ENCODE results near the gene KIN.
"Not testable (repeated sequence)": the region's sequence is repeated elsewhere in the genome, so short reads cannot be mapped to it uniquely, and the experiment has no call there.

Gene KIN

DNA sequence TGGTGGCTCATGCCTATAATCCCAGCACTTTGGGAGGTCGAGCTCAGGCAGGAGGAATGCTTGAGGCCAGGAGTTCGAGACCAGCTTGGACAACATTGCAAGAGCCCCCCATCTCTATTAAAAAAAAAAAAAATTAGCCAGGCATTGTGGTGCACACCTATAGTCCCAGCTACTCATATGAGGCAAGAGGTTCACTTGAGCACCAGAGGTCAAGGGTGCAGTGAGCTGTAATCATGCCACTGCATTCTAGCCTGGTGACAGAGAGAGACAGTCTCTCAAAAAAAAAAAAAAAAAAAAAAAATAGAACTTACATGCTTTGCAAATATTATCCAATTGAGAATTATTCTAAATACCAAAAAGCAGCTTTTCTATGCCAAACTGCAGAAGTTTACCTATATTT is 11.0 kb downstream of the KIN start:
- FAIRE-seq = no peak
- DNase-seq (ENCODE audit: insufficient read length, low spot score) = no peak
- no peak for TF ChIP-seq POLR2A (IDR thresholded peaks at IDR 0.05; ENCODE audit: low read depth, low read length)

- TF ChIP-seq POLR2A (IDR thresholded peaks at IDR 0.05; ENCODE audit: low read depth, low read length) = no peak
- FAIRE-seq (no peak), DNase-seq (ENCODE audit: insufficient read length, low spot score) (no peak)
These were observed 13.7 kb downstream of the KIN start for GRCh38 chr10:7773845-7774801.

DNA sequence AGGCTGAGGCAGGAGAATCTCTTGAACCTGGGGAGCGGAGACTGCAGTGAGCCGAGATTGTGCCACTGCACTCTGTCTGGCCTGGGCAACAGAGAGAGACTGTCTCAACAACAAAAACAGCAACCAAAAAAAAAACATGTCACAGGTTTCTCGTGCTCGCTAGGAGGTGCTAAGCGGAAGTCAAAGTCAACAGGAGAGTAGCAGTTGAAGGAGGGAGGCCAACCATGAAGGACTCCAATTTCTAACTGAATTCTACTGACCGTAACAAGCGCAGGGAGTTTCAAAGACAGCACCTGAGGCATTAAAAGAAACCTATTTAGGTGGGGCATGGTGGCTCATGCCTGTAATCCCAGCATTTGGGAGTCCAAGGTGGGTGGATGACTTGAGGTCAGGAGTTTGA is 19.4 kb downstream of the KIN start:
- TF ChIP-seq POLR2A (IDR thresholded peaks at IDR 0.05; ENCODE audit: low read depth, low read length) = no peak
- FAIRE-seq = no peak
- DNase-seq (ENCODE audit: insufficient read length, low spot score) = no peak

- no peak for TF ChIP-seq POLR2A (IDR thresholded peaks at IDR 0.05; ENCODE audit: low read depth, low read length)
- FAIRE-seq = no peak
- no peak for DNase-seq (ENCODE audit: insufficient read length, low spot score)
These were observed 20.6 kb downstream of the KIN start for GRCh38 chr10:7767209-7767608.

DNA sequence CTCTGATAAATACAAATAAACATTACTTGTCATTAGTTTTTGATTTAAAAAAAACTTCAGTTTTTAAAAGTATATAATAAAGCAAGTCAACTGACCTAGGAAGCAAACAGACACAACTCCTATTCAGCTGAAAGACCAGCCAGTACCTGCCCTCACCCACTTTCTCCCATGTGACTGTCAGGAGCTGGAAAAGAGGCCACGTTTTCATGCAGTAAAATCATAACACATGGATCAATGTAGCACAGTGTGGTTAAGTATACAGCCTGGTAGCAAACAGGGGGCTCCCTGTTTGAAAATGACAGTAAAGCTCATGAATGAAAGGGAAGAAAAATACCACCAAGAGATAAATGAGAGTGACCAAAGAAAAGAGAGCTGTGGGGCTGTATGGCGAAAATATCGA is 21.6 kb downstream of the KIN start:
- TF ChIP-seq POLR2A (IDR thresholded peaks at IDR 0.05; ENCODE audit: low read depth, low read length) = no peak

DNA sequence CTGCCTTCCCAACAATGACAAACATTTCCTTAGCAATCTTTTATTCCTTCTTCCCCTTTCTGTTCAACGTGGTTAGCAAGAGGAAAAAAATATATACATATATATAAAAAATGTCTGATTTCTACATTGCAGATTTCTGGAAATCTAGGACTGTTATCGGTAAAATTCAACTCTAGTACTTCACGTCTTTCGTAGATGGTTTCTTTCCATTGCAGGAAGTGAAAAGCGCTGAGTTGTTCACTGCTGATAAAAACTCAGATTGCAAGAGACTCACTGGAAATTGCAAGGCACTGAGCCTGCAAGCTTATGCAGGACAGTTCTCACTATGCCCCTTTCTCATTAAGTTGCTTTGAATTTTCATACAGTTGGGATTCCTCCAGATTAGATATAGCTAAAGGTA is 23.9 kb downstream of the KIN start:
- no peak for TF ChIP-seq POLR2A (IDR thresholded peaks at IDR 0.05; ENCODE audit: low read depth, low read length)
- FAIRE-seq (no peak), DNase-seq (ENCODE audit: insufficient read length, low spot score) (no peak)

More for the DNA sequence above, 21.6 kb downstream of the KIN start:
- FAIRE-seq = no peak
- DNase-seq (ENCODE audit: insufficient read length, low spot score) = no peak

DNA sequence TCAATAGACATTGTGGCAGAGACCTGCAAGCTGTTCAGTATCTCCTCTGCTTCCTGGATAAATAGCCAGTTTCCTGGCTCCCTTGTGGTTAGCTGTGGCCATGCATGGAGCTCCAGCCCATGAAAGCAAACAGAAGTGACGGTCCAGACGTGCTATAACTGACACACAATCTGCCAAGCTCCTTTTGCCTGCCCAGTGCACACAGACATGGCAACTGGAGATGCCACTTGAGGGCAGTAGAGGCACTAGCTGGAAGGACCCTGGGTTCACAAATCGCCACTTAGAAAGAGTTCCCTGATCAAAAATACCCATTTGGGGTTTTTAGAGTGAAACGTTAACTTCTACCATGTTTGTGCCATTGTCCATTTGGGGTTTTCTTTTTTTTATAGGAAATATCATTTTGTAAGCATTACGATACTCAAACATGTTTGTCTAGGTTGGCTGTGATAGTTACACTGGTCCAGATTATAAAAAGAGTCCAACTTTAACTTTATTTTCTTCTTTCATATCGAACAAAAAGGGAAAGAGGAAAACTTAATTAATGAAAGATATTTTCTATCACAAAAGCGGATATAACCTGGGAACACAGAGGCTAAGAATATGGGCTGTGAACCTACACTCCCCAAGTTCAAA is 31.3 kb downstream of the KIN start:
- TF ChIP-seq POLR2A (IDR thresholded peaks at IDR 0.05; ENCODE audit: low read depth, low read length) = no peak
- DNase-seq (ENCODE audit: insufficient read length, low spot score) (no peak), FAIRE-seq (no peak)

GRCh38 chr10:7755103-7755502 is 32.7 kb downstream of the KIN start:
- FAIRE-seq = no peak
- DNase-seq (ENCODE audit: insufficient read length, low spot score) = no peak
- TF ChIP-seq POLR2A (IDR thresholded peaks at IDR 0.05; ENCODE audit: low read depth, low read length) = no peak

DNA sequence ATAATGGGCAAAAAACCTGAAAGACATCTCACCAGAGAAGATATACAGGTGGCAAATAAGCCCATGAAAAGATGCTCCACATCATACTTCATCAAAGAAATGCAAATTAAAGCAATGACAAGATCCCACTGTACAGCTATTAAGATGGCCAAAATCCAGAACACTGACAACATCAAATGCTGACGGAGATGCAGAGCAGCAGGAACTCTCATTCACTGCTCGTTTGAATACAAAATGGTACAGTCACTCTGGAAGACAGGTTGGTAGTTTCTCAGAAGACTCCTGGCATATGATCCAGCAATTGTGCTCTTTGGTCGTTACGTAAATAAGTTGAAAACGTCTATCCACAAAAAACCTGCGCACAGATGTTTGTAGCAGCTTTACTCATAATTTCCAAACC is 35.5 kb downstream of the KIN start:
- no peak for TF ChIP-seq POLR2A (IDR thresholded peaks at IDR 0.05; ENCODE audit: low read depth, low read length)
- DNase-seq (ENCODE audit: insufficient read length, low spot score) = no peak
- FAIRE-seq = no peak

DNA sequence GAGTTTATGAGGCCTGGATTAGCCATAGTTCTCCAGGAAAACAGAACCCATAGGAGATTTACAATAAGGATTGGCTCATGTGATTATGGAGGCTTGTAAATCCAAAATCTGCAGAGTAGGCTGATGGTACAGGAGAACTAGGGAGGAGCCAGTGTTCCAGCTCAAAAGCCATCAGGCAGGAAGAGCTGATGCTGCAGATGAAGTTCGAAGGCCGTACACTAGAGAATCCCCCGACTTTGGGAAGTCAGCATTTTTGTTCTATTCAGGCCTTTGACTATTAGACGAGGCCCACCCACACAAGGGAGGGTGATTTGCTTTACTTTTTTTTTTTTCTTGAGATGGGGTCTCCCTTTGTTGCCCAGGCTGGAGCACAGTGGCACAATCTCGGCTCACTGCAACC is 37.6 kb downstream of the KIN start:
- FAIRE-seq = no peak

DNA sequence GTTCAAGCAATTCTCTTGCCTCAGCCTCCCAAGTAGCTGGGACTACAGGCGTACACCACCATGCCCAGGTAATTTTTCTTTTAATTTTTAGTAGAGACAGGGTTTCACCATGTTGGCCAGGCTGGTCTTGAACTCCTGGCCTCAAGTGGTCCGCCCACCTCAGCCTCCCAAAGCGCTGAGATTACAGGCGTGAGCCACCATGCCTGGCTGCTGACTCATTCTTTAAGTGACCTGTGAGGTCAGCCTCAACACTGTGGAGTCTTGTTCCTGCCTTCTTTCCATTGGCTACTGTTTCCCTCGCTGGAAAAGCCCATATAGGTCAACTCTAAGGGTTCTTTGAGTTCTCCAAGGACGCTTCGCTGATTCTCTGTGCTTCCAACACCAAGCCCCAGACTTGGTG is 39.2 kb downstream of the KIN start:
- not testable (repeated sequence) for FAIRE-seq; DNase-seq (ENCODE audit: insufficient read length, low spot score)

More for the DNA sequence above, 37.6 kb downstream of the KIN start:
- DNase-seq (ENCODE audit: insufficient read length, low spot score) = no peak
- TF ChIP-seq POLR2A (IDR thresholded peaks at IDR 0.05; ENCODE audit: low read depth, low read length) = no peak

DNA sequence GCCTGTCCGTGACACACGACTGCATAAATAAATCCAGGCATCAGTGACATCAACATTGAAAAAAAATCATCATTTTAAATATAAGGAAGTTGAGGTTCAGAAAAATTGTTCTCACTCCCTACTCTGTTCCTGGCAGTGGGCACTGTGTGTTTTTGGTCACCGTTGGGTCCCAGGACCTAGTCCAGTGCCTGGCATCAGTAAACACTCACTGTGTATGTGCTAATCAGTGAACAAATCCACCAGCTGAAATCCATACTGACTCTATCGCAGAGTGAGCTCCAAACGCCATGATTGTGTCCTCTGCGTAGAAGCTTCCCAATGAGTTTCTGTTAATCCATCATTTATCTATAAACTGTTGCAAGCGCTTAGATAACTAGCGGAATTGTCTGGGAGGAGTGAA is 43.5 kb downstream of the KIN start:
- FAIRE-seq (no peak), DNase-seq (ENCODE audit: insufficient read length, low spot score) (no peak)
- no peak for TF ChIP-seq POLR2A (IDR thresholded peaks at IDR 0.05; ENCODE audit: low read depth, low read length)

GRCh38 chr10:7738536-7739407 is 49.0 kb downstream of the KIN start:
- no peak for TF ChIP-seq POLR2A (IDR thresholded peaks at IDR 0.05; ENCODE audit: low read depth, low read length)
- DNase-seq (ENCODE audit: insufficient read length, low spot score) (no peak), FAIRE-seq (no peak)

GRCh38 chr10:7734821-7735220 is 53.0 kb downstream of the KIN start:
- no peak for FAIRE-seq
- DNase-seq (ENCODE audit: insufficient read length, low spot score) = no peak
- no peak for TF ChIP-seq POLR2A (IDR thresholded peaks at IDR 0.05; ENCODE audit: low read depth, low read length)
